NCI-H2107 treated with DMSO at 0.1 percent for 48 hours (cell line): ENCODE data around the gene YPEL3.
"Not testable (repeated sequence)": the region's sequence is repeated elsewhere in the genome, so short reads cannot be mapped to it uniquely, and the experiment has no call there.

Experiments
- DNase-seq: peaks from one replicate; lab custom pipeline; 2025; ENCODE audit not compliant: unreplicated experiment; lab: John Stamatoyannopoulos, UW

YPEL3 gene

GRCh38 chr16:30096105-30096861 lies at the start of gene YPEL3:
TSS of gene YPEL3 (minus strand) at chr16:30096213. CDS start at chr16:30095482, 731 bp downstream.
- DNase-seq = no peak

- DNase-seq = no peak
These were observed 49.6 kb upstream of the YPEL3 start for GRCh38 chr16:30145657-30146056.

- DNase-seq = no peak
These were observed 48.9 kb upstream of the YPEL3 start for GRCh38 chr16:30144917-30145316.

GRCh38 chr16:30144017-30144416 lies 48.0 kb upstream of the YPEL3 start:
- DNase-seq = no peak

- no peak for DNase-seq
These were observed 47.3 kb upstream of the YPEL3 start for GRCh38 chr16:30143347-30143702.

- peak; percentile 46 for DNase-seq
These were observed 46.8 kb upstream of the YPEL3 start for GRCh38 chr16:30142672-30143346.

GRCh38 chr16:30141750-30142149 lies 45.7 kb upstream of the YPEL3 start:
- no peak for DNase-seq

GRCh38 chr16:30139583-30140481 lies 43.8 kb upstream of the YPEL3 start:
- DNase-seq = no peak

GRCh38 chr16:30137897-30138296 lies 41.9 kb upstream of the YPEL3 start:
- peak; percentile 41 for DNase-seq

- DNase-seq = peak; percentile 61
These were observed 41.1 kb upstream of the YPEL3 start for GRCh38 chr16:30136971-30137605.

- no peak for DNase-seq
These were observed 36.6 kb upstream of the YPEL3 start for GRCh38 chr16:30132591-30132990.

GRCh38 chr16:30131869-30132475 lies 36.0 kb upstream of the YPEL3 start:
- peak; percentile 87 for DNase-seq

GRCh38 chr16:30127993-30128392 lies 32.0 kb upstream of the YPEL3 start:
- DNase-seq = no peak

- not testable (repeated sequence) for DNase-seq
These were observed 29.7 kb upstream of the YPEL3 start for GRCh38 chr16:30125690-30126089.

- no peak for DNase-seq
These were observed 29.0 kb upstream of the YPEL3 start for GRCh38 chr16:30124985-30125379.

- DNase-seq = no peak
These were observed 26.7 kb upstream of the YPEL3 start for GRCh38 chr16:30122604-30123160.

- no peak for DNase-seq
These were observed 25.9 kb upstream of the YPEL3 start for GRCh38 chr16:30121741-30122571.

- DNase-seq = no peak
These were observed 24.5 kb upstream of the YPEL3 start for GRCh38 chr16:30120340-30121105.

GRCh38 chr16:30119428-30119827 lies 23.4 kb upstream of the YPEL3 start:
- no peak for DNase-seq
